HG02885 (cell line): ENCODE results near the gene ZNF827.

ENCODE experiments used
- ATAC-seq: cut with Tn5 transposase; IDR thresholded peaks from one replicate; pipeline ENCODE4 v1.9.1; 2021; ENCODE audit warnings: mild to moderate bottlenecking; ENCODE audit not compliant: unreplicated experiment, poor library complexity

The ZNF827 gene

GRCh38 chr4:145808848-145809512 lies 129.6 kb downstream of the ZNF827 start:
- peak; percentile 36 for ATAC-seq

- peak; percentile 76 for ATAC-seq
Measured at GRCh38 chr4:145808021-145808650, 130.5 kb downstream of the ZNF827 start.

- ATAC-seq = no peak
Measured at GRCh38 chr4:145805490-145805889, 133.1 kb downstream of the ZNF827 start.

GRCh38 chr4:145804116-145804515 lies 134.5 kb downstream of the ZNF827 start:
- ATAC-seq = no peak

GRCh38 chr4:145799223-145799622 lies 139.4 kb downstream of the ZNF827 start:
- no peak for ATAC-seq

GRCh38 chr4:145797278-145797677 lies 141.3 kb downstream of the ZNF827 start:
- no peak for ATAC-seq

- ATAC-seq = no peak
Measured at GRCh38 chr4:145796346-145796745, 142.3 kb downstream of the ZNF827 start.

- no peak for ATAC-seq
Measured at GRCh38 chr4:145795521-145795920, 143.1 kb downstream of the ZNF827 start.

- ATAC-seq = no peak
Measured at GRCh38 chr4:145792429-145792828, 146.2 kb downstream of the ZNF827 start.

- ATAC-seq = no peak
Measured at GRCh38 chr4:145791988-145792387, 146.6 kb downstream of the ZNF827 start.

GRCh38 chr4:145788755-145789154 lies 149.9 kb downstream of the ZNF827 start:
- ATAC-seq = no peak

- no peak for ATAC-seq
Measured at GRCh38 chr4:145786830-145787229, 151.8 kb downstream of the ZNF827 start.

GRCh38 chr4:145786261-145786660 lies 152.4 kb downstream of the ZNF827 start:
- no peak for ATAC-seq

GRCh38 chr4:145785391-145786008 lies 153.1 kb downstream of the ZNF827 start:
- no peak for ATAC-seq

- no peak for ATAC-seq
Measured at GRCh38 chr4:145784036-145784435, 154.6 kb downstream of the ZNF827 start.

- ATAC-seq = no peak
Measured at GRCh38 chr4:145782756-145783155, 155.9 kb downstream of the ZNF827 start.

GRCh38 chr4:145781351-145781750 lies 157.3 kb downstream of the ZNF827 start:
- no peak for ATAC-seq

- no peak for ATAC-seq
Measured at GRCh38 chr4:145779319-145779801, 159.3 kb downstream of the ZNF827 start.

GRCh38 chr4:145776208-145776607 lies 162.4 kb downstream of the ZNF827 start:
- no peak for ATAC-seq

- ATAC-seq = no peak
Measured at GRCh38 chr4:145775406-145775805, 163.2 kb downstream of the ZNF827 start.

GRCh38 chr4:145774473-145774872 lies 164.2 kb downstream of the ZNF827 start:
- no peak for ATAC-seq
